ENCODE data around the gene MYO16.

DNA sequence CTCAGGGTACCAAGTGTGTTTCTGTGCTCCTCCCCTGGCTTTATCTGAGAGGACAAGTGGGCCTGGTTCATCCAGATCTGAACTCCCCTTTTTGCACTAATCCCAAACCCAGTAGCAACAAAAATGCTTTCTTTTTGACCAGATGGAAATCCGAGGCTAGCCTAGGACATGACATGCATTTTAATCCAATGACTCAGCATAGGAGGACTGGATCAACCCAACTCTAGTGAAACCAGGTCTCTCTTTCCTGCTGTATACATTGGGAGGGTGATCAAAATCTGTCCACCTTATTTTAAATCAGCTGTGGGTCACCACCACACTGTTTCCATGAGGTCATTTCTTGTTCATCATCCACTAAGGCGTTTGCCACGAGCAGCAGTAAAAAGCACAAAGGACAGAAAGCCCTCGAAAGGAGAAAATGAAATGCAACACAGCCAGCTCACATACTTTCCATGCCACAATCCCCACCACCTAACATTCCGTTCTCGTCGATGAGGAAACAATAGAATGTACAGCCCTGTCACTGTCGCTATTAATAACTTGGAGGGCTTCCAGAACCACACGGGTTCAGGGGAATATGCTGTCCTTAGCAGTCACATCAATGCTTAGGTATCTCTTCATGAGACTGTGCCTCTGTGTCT, 614.0 kb downstream of the MYO16 start:
- TF ChIP-seq, protein P1, sequence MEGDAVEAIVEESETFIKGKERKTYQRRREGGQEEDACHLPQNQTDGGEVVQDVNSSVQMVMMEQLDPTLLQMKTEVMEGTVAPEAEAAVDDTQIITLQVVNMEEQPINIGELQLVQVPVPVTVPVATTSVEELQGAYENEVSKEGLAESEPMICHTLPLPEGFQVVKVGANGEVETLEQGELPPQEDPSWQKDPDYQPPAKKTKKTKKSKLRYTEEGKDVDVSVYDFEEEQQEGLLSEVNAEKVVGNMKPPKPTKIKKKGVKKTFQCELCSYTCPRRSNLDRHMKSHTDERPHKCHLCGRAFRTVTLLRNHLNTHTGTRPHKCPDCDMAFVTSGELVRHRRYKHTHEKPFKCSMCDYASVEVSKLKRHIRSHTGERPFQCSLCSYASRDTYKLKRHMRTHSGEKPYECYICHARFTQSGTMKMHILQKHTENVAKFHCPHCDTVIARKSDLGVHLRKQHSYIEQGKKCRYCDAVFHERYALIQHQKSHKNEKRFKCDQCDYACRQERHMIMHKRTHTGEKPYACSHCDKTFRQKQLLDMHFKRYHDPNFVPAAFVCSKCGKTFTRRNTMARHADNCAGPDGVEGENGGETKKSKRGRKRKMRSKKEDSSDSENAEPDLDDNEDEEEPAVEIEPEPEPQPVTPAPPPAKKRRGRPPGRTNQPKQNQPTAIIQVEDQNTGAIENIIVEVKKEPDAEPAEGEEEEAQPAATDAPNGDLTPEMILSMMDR (IDR thresholded peaks at IDR 0.05) = no peak
- no peak for TF ChIP-seq POLR2A (IDR thresholded peaks at IDR 0.05)
